Left ventricle myocardium superior (tissue), 1 donor: ENCODE results near the gene CUL4A. TPM values are rescaled to one million over a fixed set of nuclear protein-coding genes. Genes with fewer than 3 reads are reported as not detected.

ENCODE experiments used
- ATAC-seq: fragments of 200-7000 bp; cut with Tn5 transposase; one replicate; pipeline ENCODE4 v1.9.1; 2020; ENCODE audit warnings: mild to moderate bottlenecking, moderate library complexity
- DNase-seq: peaks from one replicate; pipeline ENCODE4 v3.0.0-alpha.2; 2020
- intact Hi-C: fragments of 100-400 bp; cut with micrococcal nuclease; formaldehyde crosslinking; loops from one replicate; pipeline ENCODE4 v1.11.0; 2022
- total RNA-seq: library from RNA; stranded (reverse); fragmentation: NEBNext Ultra II Directional; extraction: Animal tissue kit (Norgen Biotek cat#: 25700); gene quantifications from one replicate; pipeline ENCODE4 v1.2.1, GENCODE V29; 2021
- donor health status: DM: no; HTN: yes; CAD: no; lungs with severe emphysema.

Gene CUL4A
- total RNA-seq, 1 donor from 2014 or later = 160 TPM

- ATAC-seq (peak; percentile 26), DNase-seq (no peak)
- intact Hi-C loops = no loop called here
Measured at GRCh38 chr13:113178070-113178895, 31.1 kb upstream of the CUL4A start.

GRCh38 chr13:113178896-113179167, 30.6 kb upstream of the CUL4A start:
- DNase-seq (no peak), ATAC-seq (no peak)
- intact Hi-C loops = no loop called here

- intact Hi-C loops = no loop called here
- DNase-seq = no peak
- ATAC-seq = peak; percentile 56
Measured at GRCh38 chr13:113179374-113180230, 29.8 kb upstream of the CUL4A start.

- intact Hi-C loops = no loop called here
- DNase-seq (no peak), ATAC-seq (no peak)
Measured at GRCh38 chr13:113182046-113182445, 27.4 kb upstream of the CUL4A start.

- intact Hi-C loops = no loop called here
- ATAC-seq = no peak
- no peak for DNase-seq
Measured at GRCh38 chr13:113183450-113184129, 25.8 kb upstream of the CUL4A start.

GRCh38 chr13:113184568-113185440, 24.6 kb upstream of the CUL4A start:
- no peak for ATAC-seq
- intact Hi-C loops = no loop called here
- no peak for DNase-seq

GRCh38 chr13:113186061-113186900, 23.1 kb upstream of the CUL4A start:
- ATAC-seq (no peak), DNase-seq (no peak)
- intact Hi-C loops = no loop called here

- intact Hi-C loops = no loop called here
- peak; percentile 99 for ATAC-seq
Measured at GRCh38 chr13:113187263-113187669, 22.1 kb upstream of the CUL4A start.

GRCh38 chr13:113187883-113188665, 21.3 kb upstream of the CUL4A start:
- intact Hi-C loops = no loop called here
- ATAC-seq = no peak

More at GRCh38 chr13:113187263-113187669, 22.1 kb upstream of the CUL4A start:
- peak; percentile 89 for DNase-seq

GRCh38 chr13:113190181-113190580, 19.2 kb upstream of the CUL4A start:
- intact Hi-C loops = no loop called here
- ATAC-seq (no peak), DNase-seq (no peak)

More at GRCh38 chr13:113187883-113188665, 21.3 kb upstream of the CUL4A start:
- DNase-seq = no peak

GRCh38 chr13:113192279-113192678, 17.1 kb upstream of the CUL4A start:
- intact Hi-C loops = no loop called here
- no peak for ATAC-seq

GRCh38 chr13:113192902-113193301, 16.5 kb upstream of the CUL4A start:
- no peak for ATAC-seq

More at GRCh38 chr13:113192279-113192678, 17.1 kb upstream of the CUL4A start:
- no peak for DNase-seq

GRCh38 chr13:113195360-113195759, 14.1 kb upstream of the CUL4A start:
- DNase-seq (no peak), ATAC-seq (no peak)
- intact Hi-C loops = no loop called here

More at GRCh38 chr13:113192902-113193301, 16.5 kb upstream of the CUL4A start:
- intact Hi-C loops = no loop called here
- no peak for DNase-seq

GRCh38 chr13:113196970-113197737, 12.3 kb upstream of the CUL4A start:
- intact Hi-C loops = no loop called here
- ATAC-seq (peak; percentile 71), DNase-seq (no peak)

- intact Hi-C loops = no loop called here
- DNase-seq (no peak), ATAC-seq (no peak)
Measured at GRCh38 chr13:113201815-113202214, 7.6 kb upstream of the CUL4A start.

- peak; percentile 33 for ATAC-seq
- no peak for DNase-seq
- intact Hi-C loops = no loop called here
Measured at GRCh38 chr13:113202912-113203311, 6.5 kb upstream of the CUL4A start.
